ENCODE measurements around the gene SPATA12.

GRCh38 chr3:57018246-57018645 is 42.2 kb upstream of the SPATA12 start:
- no peak for TF ChIP-seq TEAD4 (IDR thresholded peaks at IDR 0.05)
- no peak for TF ChIP-seq NFIC (IDR thresholded peaks at IDR 0.05)
- no peak for TF ChIP-seq USF1 (IDR thresholded peaks at IDR 0.05)
- TF ChIP-seq FOXM1 (IDR thresholded peaks at IDR 0.05; ENCODE audit: borderline replicate concordance, low read depth), result no peak
- TF ChIP-seq EP300 (IDR thresholded peaks at IDR 0.05; ENCODE audit: borderline replicate concordance), result no peak
- TF ChIP-seq YY1 (IDR thresholded peaks at IDR 0.05; ENCODE audit: low read depth), result no peak
- no peak for TF ChIP-seq RAD21 (IDR thresholded peaks at IDR 0.05; ENCODE audit: low read depth)
- no peak for TF ChIP-seq MAX (IDR thresholded peaks at IDR 0.05)
- TF ChIP-seq CEBPB (IDR thresholded peaks at IDR 0.05), result no peak
- TF ChIP-seq TCF12 (IDR thresholded peaks at IDR 0.05; ENCODE audit: low read depth), result no peak

Measured in Ishikawa (cell line).